GM18498 (cell line): ENCODE results near the gene WDHD1.
"Not testable (repeated sequence)": the region's sequence is repeated elsewhere in the genome, so short reads cannot be mapped to it uniquely, and the experiment has no call there.

ENCODE experiments used
- ATAC-seq: cut with Tn5 transposase; IDR thresholded peaks from one replicate; pipeline ENCODE4 v1.9.1; 2021; ENCODE audit warnings: mild to moderate bottlenecking, moderate library complexity; ENCODE audit not compliant: unreplicated experiment

The WDHD1 gene

DNA sequence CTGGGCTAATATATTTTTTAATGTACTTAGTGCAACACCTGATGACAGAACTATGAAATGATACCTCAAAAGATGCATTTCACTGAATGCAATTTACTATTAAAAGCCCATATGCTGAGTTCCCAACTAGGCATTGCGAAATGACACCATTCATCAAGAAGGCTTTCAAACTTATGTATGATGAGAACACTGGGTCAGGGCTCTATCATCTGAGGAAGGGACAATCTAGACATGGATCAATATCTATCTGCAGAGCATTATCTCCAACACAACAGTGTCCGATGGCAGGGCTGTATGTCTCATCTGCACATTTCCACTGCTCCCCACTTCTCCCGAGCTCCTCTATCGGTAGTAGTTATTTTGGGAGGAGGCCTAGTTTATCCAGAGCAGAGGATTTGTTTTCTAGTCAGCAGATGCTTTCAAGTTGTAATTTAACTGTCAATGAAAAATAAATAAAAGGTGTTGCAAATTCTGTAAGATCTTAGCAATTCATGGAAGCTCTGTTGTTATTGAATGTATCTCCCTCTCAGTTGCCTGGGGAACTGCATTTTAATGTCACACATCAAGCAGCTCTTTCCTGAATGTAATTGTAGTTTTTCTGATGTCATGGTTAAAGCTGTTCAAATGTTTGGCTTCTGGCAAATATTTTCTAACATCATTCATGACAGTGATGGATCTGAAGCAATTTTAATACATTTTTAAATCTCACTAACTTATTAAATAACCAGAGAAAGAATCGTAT is 116.9 kb downstream of the WDHD1 start:
- ATAC-seq = no peak

DNA sequence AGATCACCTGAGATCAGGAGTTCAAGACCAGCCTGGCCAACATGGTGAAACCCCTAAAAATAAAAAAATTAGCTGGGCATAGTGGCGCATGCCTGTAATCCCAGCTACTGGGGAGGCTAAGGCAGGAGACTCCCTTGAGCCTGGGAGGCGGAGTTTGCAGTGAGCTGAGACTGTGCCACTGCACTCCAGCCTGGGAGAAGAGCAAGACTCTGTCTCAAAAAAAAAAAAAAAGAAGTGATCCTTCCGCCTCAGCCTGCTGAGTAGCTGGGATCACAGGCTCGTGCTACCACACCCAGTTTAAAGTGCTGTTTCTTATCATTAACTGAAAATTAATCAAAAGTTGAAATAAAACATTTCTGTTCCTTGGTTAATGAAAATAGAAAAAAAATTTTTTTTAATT is 117.9 kb downstream of the WDHD1 start:
- ATAC-seq = not testable (repeated sequence)

DNA sequence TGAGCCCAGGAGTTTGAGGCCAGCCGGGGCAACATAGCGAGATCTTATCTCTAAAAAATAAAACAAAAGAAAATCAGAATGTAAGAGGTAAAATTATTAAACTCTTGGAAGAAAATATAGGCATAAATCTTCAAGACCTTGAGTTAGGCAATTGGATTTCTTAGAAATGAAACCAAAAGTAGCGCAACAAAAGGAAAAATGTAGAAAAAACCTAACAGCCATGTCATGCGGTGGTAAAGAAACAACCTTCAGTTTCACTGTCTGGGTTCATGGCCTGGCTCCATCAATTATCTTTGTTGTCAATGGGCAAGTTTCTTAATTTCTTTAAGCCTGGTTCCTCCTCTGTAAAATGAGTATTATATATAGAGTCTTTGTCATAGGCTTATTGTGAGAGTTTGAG is 118.7 kb downstream of the WDHD1 start:
- no peak for ATAC-seq

DNA sequence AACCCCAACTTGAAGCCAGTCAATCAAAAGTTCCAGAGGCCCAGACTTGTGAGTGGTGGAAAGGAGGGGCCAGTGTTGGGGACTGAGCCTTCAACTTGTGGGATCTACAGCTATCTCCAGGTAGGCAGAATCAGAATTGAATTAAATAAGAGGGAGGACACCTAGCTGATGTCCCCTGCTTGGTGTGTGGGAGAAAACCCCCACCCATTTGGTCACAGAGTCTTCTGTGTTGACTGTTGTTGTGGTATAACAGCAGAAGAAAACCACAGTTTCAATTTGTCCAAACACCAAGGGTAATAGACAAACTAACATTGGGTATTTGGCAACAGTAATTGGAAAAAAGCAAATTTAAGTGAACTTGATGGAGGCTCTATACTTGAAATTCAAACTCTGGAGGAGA is 120.8 kb downstream of the WDHD1 start:
- ATAC-seq = no peak

DNA sequence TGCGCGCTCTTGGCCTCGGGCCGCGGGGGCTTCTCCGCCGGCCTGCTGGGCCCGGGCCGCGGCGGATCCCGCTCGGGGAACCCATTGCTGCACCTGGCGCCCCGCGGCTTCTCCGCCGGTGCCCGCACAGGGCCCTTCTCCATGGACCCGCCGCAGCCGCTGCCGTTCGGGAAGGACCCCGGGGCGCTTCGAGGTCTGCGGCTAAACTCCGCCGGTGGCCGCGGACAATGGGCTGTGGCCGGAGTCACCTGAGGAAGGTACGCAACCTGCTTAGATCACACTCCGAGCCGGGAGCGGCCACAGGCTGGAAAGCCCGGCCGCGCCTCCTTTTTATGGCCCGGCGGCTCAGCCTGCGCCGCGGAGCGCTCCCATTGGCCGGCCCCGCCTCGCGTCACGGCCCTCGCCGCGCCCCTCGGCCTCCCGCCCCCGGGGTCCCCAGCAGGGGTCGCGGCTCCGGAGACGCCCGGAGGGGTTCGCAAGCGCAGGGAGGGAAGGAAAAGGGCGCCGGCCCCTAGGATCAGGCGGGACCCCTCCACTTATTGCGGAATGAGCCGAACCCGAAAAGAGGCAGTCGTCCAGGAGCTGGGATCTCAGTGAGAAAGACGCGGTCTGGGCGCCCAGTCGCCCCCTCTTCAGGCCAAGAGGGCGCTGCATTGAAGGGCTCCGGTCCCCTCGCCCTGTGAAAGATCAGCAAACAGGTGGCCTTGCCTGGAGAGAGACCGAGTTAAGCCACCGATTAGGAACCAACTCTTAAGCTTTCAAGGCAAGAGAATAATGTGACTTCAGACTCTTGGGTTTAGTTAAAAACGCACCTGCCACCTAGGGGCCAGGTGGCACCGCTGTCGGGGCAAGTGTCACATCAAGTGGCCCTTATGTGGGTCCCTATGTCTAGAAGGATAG is 124.1 kb downstream of the WDHD1 start, which contains the start of gene GCH1:
TSS of gene GCH1 (minus strand) at position 306 of the 900 bp plus-strand sequence. CDS start at position 143, 163 bp downstream.
- peak; percentile 85 for ATAC-seq

DNA sequence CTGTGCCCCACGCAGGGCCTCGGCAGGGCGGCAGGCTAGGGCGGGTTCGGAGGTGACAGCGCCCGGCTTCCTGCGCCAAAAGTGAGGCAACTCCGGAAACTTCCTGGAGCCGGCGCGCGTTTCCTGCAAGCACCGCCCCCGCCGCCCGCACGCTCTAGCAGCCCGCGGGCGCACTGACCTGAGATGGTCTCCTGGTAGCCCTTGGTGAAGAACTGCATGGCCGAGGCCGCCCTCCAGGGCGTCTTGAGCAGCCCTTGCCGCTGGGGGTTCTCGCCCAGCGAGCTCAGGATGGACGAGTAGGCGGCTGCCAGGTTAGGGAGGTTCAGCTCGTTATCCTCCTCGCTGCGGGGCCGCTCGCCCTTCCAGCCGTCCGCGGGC is 124.8 kb downstream of the WDHD1 start:
- ATAC-seq = peak; percentile 55

DNA sequence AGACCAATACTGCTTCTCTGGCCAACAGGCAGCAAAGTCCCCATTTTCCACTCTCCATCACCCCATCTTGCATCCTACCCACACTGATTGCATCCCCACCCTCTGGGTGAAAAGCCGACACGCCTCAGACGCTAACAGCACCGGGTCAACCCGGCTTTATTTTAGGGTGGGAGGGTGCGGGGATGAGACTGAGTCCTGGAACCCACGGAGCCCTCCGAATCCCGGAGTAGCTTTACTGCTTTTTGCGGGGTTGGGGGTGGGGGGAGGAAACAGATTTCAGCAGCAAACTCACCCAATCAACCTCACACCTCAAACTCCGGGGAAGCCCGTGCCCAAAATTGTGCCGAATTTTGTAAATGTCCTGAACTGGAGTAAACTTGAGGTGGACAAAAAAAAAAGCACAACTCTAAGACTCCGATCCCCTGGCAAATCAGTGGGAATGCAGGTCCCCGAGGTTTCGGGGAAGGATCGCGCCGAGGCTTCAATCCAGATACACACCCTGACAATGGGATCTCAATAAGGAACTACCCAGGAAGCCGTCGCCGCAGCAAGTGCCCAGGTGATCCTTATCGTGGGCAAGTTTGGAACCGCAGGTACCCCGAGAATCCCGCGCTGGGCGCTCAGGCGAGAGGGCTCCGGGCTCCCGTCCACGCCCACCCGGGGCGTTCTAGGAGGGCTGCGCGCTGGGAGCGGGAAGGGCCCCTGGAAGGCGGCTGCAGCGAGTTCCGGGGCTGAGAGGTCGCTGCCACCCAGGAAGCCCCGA is 125.3 kb downstream of the WDHD1 start:
- no peak for ATAC-seq

DNA sequence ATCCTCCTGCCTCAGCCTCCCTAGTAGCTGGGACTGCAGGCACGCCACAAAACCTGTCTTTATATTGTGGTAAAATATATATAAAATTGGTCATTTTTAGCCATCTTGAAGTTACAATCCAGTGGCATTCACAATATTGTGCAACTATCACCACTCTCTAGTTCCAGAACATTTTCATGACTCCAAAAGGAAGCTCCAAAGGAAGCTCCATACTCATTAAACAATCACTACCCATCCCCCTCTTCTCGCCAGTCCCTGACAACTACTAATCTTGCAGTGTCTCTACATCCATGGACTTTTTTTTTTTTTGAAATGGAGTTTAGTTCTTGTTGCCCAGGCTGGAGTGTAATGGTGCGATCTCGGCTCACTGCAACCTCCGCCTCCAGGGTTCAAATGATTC is 127.3 kb downstream of the WDHD1 start:
- ATAC-seq = no peak

DNA sequence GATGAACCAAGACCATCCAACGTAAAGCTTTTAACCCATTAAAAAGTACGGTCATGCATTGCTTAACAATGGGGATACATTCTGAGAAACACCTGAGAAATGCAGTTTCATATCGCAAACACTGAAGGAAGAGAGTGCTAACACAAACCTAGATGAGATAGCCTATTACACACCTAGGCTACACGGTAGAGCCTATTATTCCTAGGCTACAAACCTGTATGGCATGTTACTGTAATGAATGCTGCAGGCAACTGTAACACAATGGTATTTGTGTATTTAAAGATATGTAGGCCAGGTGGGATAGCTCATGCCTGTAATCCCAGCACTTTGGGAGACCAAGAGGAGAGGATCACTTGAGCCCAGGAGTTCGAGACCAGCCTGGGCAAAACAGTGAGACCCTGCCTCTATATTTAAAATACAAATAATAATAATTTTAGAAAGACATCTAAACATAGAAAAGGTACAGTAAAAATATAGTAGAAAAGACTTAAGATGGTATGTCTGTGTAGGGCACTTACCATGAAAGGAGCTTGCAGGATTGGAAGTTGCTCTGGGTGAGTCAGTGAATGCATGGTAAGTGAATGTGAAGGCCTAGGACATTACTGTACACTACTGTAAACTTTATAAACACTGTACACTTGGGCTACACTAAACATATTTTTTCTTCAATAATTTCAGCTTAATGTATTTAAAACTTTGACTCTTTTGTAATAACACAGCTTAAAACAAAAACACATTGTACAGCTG is 128.9 kb downstream of the WDHD1 start:
- ATAC-seq = not testable (repeated sequence)

DNA sequence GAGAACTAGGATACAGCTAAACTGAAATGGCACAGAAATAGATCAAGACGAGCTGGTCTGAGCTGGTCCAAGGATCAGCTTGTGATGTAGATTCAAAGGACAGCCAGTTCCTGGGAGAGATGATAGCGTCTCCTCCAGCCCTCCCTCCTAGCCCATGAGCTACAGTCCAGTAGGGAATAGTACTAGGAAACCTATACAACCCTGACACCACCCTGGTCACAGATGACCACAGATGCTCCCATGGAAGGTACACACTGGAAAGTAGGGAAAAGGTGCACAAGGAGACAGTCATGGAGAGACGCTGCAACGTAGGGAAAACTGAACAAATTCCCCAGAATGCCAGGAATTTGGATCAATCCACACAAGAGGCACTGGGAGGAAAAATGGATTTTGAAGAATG is 131.2 kb downstream of the WDHD1 start:
- no peak for ATAC-seq

DNA sequence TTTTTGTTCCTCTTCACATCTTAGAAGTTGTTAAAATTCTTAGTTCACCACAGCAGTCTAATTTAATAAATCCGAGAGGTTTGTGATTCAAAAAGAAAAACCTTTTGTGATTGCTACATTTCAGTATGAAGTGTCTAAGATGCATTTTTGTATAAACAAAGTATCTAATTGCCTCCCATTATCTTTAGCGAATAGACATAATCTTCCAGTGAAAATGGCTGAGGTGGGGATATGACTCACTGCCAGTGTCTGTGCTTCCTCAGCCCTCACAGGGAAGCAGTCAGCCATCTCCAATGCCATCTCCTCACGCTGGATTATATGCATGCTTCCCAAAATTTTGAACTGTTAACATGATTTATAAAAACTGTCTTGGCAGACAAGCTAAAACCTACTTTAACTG is 131.9 kb downstream of the WDHD1 start:
- no peak for ATAC-seq

DNA sequence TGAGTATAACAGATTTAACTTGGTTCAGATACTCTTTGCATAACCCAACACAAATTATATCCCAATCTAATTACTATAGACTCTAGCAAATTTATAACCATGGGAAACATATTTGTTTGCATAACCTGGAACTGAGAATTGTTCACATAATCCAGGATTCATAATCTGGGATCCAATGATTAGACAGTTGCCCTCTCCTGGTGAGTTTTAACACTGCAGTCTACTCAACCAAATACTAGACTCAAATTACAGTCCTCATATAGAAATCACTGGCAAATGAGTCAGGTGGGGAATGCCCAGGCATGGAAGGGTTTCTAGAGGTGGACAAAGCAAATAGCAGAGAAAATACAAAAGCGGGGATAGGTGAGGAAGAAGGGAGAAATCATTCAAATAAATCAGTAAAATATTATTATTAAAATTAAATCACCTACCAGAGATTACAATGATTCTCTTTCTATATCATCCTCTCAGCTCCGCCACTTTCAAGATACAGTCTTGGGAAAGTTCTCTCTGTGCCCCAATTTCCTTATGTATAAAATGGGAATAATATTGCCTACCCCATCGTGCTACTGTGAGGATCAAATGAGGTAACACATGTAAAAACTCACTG is 133.6 kb downstream of the WDHD1 start:
- no peak for ATAC-seq

DNA sequence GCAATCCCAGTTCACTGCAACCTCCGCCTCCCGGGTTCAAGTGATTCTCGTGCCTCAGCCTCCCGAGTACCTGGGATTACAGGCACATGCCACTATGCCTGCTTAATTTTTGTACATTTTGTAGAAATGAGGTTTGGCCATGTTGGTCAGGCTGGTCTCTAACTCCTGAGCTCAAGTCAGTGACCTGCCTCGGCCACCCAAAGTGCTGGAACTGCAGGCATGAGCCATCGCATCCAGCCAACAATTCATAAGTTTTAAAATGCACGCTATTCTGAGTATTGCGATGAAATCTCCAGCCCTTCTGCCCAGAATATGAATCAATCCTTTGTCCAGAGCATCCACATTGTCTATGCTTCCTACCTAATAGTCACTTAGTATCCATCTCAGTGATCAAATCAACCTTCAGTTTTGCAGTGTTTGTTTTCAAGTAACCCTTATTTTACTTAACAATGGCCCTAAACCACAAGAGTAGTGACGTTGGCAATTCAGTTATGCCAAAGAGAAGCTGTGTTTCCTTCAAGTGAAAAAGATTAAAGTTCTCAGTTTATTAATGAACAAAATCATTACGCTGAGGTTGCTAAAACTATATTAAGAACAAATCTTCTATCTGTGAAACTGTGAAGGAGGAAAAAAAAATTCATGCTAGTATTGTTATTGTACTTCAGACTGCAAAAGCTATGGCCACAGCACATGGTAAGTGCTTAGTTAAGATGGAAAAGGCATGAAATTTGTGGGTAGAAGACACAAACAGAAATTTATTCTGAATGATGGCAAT is 135.2 kb downstream of the WDHD1 start:
- ATAC-seq = no peak

DNA sequence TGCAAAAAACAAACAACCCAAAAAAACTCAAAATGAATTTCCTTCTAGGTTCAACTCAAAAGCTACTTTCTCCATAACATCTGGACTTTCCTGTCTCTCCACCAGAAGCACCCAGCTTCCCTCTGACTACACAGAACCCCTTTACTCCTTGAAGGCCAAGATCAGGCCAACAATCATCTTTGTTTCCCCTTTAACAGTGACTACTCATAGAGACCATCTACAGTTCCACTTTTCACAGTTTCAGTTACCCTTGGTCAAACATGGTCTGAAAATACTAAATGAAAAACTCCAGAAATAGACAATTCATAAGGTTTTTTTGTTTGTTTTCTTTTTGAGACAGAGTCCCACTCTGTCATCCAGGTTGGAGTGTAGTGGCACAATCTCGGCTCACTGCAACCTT is 136.1 kb downstream of the WDHD1 start:
- peak; percentile 73 for ATAC-seq

DNA sequence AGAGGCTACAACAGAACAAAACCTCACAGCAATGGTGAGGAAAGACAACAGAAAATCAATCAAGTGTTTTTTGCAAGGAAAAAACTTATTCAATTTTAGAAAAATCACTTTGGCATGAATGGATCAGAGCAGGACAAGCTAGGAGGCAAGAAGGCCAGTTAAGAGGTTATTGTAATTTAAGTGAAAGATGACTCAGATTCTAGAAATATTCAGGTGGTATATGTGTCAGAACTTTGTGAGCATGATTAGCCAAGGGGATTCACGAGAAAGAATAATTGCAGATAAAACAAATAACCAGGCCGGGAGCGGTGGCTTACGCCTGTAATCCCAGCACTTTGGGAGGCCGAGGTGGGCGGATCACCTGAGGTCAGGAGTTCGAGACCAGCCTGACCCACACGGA is 137.0 kb downstream of the WDHD1 start:
- no peak for ATAC-seq
